ENCODE measurements around the gene MMAB. TPM values are rescaled to one million over a fixed set of nuclear protein-coding genes. Genes with fewer than 3 reads are reported as not detected.

Gene MMAB
- polyA plus RNA-seq, 1 donor = 25.5 TPM

- no peak for DNase-seq
Observed at GRCh38 chr12:109557805-109558204, 15.5 kb downstream of the MMAB start.

GRCh38 chr12:109557200-109557599 lies 16.1 kb downstream of the MMAB start:
- no peak for DNase-seq

- DNase-seq = no peak
Observed at GRCh38 chr12:109555431-109556315, 17.6 kb downstream of the MMAB start.

DNA sequence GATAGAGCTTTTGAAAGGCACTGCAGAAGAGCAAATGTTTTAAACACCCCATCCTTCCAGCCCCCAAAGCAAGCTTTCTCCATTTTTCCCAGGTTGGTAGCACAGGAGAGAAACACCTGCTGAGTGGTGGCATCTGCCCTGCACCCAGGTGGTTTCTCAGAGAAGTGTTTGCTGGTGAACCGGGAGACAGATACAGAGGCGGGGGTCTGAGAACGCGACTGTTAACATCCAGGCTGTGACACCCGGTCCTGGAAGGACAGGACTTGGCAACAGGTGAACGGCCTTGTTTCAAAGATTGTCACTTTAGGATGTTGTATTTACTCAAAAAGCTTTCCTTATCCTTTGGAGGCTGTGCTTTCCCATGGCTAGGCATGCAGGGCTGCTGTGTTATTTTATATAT lies 18.5 kb downstream of the MMAB start:
- no peak for DNase-seq

GRCh38 chr12:109553906-109554500 lies 19.3 kb downstream of the MMAB start:
- no peak for DNase-seq

GRCh38 chr12:109553483-109553882 lies 19.8 kb downstream of the MMAB start:
- no peak for DNase-seq

DNA sequence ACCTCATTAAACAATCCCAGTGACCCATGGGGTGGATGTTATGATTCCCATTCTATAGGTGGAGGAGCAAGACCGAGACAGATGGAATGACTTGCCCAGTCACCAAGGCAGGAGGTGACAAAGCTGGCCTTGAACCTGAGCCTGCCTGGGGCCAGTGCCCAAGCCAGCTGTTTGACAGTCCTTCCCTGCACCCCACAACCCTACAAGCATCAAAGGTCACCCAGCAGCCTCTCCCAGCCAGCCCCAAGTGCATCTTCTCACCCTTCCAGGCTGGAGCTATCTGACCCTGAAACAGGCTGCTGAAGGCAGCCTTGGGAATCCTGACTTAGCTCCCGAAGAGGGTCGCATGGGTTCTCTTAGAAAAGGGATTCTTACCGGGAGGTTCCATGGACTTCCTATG lies 20.3 kb downstream of the MMAB start:
- no peak for DNase-seq

- no peak for DNase-seq
Observed at GRCh38 chr12:109551108-109551507, 22.2 kb downstream of the MMAB start.

GRCh38 chr12:109550281-109550680 lies 23.0 kb downstream of the MMAB start:
- no peak for DNase-seq

DNA sequence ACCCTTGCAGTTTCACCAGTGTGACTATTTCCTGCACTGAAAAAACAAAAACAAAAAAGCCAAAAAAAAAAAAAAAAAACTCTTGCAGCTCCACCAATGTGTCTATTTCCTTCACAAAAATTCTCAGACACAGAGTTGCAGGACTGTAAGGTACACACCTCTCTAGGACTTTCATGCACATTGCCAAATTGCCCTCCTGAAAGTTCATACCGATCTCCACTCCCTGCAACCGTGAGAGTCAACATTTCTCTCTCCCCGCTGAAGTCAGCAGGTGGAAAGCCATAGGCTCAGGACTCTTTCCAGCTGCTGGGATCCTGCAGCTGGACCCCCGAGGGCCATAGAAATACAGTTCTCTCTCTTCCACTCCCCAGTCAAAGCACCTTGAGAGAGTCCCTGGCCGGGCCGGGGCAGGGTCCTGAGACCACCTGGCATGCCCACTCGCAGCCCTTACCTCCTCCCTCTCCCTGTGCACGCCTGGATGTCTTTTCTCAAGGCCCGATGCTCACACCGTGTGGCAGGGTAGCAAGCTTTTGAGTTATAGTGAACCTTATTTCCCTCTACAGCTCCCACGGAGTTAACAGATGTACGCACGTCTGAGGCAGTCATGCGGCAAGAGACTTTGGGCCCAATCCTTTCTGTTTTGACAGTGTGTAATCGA lies 23.6 kb downstream of the MMAB start:
- DNase-seq = no peak

DNA sequence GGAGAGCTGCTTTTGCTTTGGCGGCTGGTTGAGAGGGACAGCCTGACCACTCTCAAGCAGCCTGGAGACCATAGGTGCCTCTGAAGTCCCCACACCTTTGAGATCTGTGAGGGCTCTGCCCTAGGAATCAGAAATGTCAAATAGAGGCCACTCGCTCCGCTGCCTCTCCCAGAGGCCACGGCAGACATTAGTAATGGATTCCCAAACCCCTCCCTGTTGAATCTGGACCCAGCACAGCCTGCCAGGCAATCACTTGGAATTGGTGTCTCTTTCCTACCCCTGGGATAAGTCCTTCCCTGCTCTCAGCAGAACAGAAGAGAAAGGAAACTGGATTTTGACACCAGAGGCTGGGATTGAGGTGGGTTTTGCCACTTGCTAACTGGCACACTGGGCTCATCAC lies 25.0 kb downstream of the MMAB start:
- no peak for DNase-seq

GRCh38 chr12:109547286-109547685 lies 26.0 kb downstream of the MMAB start:
- DNase-seq = no peak

DNA sequence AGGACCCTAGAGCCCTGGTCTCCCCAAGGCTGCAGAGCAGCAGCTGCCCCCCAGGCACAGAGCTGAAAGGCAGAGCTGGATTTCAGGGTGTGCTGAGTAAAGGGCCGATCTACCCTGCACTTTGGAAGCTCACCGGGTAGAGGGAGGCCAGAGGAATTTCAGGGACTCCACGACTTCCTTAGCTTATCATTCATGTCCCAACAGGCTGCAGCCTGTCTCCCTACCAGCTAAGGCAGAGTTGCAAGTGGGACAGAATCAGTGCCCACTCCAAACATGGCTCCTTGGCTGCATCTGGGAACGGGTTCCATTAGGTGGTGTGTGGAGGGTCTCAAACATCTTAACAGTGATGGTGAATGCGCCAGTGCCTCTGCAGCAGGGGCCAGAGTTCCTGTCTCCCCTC lies 27.5 kb downstream of the MMAB start:
- no peak for DNase-seq

DNA sequence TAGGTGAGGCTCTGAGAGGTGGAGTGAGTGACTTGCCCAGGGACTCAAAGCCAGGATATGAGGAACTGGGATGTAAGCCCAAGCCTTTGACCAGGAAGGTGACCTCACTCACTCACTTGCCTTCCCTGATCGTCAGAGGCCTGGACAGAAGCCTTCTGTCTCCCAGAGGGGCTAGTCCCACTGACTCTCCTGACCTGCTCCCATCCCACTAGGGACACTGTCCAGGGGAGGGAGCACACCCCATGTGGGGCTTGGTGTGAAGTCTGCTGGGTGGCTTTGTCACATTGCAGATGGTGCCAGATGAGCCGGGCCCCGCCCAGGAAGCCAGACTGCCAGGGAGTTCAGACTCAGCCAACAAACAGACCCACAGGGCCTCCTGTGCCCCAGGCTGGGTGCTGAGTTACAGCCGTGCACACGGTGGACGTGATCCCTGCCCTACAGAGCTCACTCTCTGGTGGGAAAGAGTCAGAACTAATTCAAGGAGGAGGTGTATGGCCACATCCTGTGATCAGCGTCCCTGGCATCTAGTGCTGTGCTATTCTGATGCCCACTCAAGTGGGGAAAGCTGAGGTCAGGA lies 28.3 kb downstream of the MMAB start:
- no peak for DNase-seq

DNA sequence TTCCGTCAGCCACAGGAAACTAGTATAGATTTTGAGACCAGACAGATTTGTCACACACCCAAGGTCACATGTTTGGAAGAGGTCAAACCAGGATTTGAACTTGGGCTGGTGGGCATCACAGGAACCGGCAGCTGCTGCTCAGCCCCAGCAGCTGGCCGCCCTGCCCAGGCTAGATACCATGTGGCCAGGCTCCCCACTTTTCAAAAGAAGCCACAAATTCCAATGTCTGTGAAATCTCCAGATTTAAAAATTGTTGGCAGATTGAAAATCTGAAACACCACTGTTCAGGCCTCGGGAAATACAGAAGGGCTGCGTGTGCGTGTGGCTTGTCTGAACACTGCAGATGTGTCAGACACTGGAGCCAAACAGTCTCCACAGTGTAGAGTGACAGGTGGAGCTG lies 30.4 kb downstream of the MMAB start:
- no peak for DNase-seq

DNA sequence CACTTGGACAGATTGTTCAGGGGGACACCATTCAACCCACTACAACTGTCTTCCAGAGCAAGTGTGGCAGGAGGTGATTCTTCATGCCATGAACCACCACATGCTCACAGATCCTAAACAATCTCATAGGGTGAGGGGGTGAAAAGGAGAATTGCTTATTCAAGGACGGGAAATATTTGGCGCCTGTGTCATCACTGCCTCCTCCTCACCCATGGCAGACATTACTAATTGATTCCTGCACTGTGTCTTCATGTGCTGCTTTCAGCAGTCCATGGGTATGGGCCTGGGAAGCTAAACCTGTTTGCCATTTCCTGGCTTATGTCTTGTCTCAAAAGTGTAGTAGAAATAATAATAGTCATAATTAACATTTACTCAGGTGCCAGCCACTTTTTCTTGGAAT lies 31.3 kb downstream of the MMAB start:
- no peak for DNase-seq

DNA sequence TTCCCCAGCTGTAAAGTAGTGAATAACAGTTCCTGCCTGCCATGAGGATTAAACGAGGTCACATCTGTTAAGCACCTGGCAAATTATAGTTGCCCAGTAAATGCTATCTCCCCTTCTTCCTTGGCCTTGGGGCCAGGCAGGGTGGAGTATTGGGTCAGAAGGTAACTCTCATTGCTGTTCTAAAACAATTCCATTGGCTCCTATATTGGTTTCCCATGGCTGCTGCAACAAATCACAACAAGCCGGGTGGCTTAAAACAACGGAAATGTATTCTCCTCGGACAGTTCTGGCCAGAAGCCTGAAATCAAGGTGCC lies 31.9 kb downstream of the MMAB start:
- no peak for DNase-seq

GRCh38 chr12:109540526-109541412 lies 32.5 kb downstream of the MMAB start:
- no peak for DNase-seq

GRCh38 chr12:109539508-109539907 lies 33.8 kb downstream of the MMAB start:
- no peak for DNase-seq

GRCh38 chr12:109538191-109538863 lies 35.0 kb downstream of the MMAB start:
- no peak for DNase-seq

GRCh38 chr12:109537136-109537535 lies 36.2 kb downstream of the MMAB start:
- no peak for DNase-seq

DNA sequence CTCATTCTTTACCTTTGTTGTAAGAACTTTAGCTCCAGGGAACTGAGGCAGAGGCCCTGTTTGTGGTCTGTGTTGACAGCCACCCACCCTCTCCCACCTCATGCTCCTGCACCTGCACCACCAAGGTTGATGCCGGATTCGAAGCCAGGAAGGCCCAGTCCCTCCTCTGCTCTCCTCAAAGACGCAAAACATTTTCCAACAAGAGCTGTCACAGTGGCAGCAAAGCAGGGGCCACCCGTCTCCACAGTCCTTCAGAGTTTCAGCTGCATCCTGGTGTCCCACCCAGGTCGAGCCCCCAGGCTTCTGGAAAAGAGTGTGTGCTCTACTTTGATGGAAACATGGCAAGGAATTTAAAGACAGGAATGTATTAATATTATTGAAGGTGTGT lies 37.4 kb downstream of the MMAB start:
- DNase-seq = no peak

Measured in hindlimb muscle (tissue), 1 donor.